GM12878 (cell line): ENCODE data around the gene ZNF394. TPM values are rescaled to one million over a fixed set of nuclear protein-coding genes. Genes with fewer than 3 reads are reported as not detected.

ENCODE experiments used
- ATAC-seq: fragments of 200-7000 bp; cut with Tn5 transposase; 3 replicates; pipeline ENCODE4 v1.9.1; 2020; ENCODE audit warnings: mild to moderate bottlenecking, moderate library complexity
- BruUV-seq: library from RNA; stranded (reverse); fragments of 400-500 nt; replicated peaks from 2 replicates; lab custom pipeline; 2021; lab: Mats Ljungman, UMichigan
- CTCF ChIA-PET: fragments of 300-600 bp; sonication (Branson Sonifier 250); formaldehyde crosslinking; extraction: SDS; loops from one replicate; lab custom pipeline; 2021; ENCODE audit warnings: inconsistent platforms; lab: Yijun Ruan, JAX
- POLR2A ChIA-PET: fragments of 350-600 bp; formaldehyde crosslinking; extraction: SDS; loops from one replicate; lab custom pipeline; 2021; ENCODE audit warnings: inconsistent platforms; lab: Charles Lee
- RAD21 ChIA-PET: fragments of 300-600 bp; sonication (Branson Sonifier 250); formaldehyde crosslinking; loops from one replicate; lab custom pipeline; 2023; ENCODE audit warnings: antibody characterized with exemption; ENCODE audit not compliant: unreplicated experiment; lab: Charles Lee
- SMC1A ChIA-PET: fragments of 300-600 bp; sonication (Branson Sonifier 250); formaldehyde crosslinking; loops from one replicate; lab custom pipeline; 2023; ENCODE audit not compliant: unreplicated experiment, uncharacterized antibody; lab: Charles Lee
- DNase-seq: peaks from one replicate; pipeline ENCODE4 v3.0.0-alpha.2; 2011; ENCODE audit warnings: low read depth, low spot score
- FAIRE-seq: peaks from 3 replicates; lab custom pipeline; 2011; peaks lifted over from hg19 to GRCh38; lab: Jason Lieb, UNC
- H2AFZ ChIP-seq: 2 replicates; pipeline ENCODE4 v1.6.0; 2011; ENCODE audit warnings: low read depth, low read length, control low read depth; ENCODE audit not compliant: control insufficient read depth
- H3K27ac ChIP-seq: 2 replicates; pipeline ENCODE4 v1.5.1; 2011; ENCODE audit warnings: control low read depth; ENCODE audit not compliant: control insufficient read depth, insufficient read depth
- H3K27me3 ChIP-seq, 2 experiments: replicated peaks in 1 of 2; 2 replicates each; pipeline versions ENCODE4 v1.6.0 to v1.6.1; 2011; ENCODE audit warnings: low read length in 1 of 2; ENCODE audit not compliant: control insufficient read depth in 2 of 2, insufficient read depth in 2 of 2
- H3K36me3 ChIP-seq, 2 experiments: 2 replicates each; pipeline ENCODE4 v1.5.1; 2011; ENCODE audit warnings: low read length in 1 of 2; ENCODE audit not compliant: control insufficient read depth in 2 of 2, insufficient read depth in 2 of 2
- H3K4me1 ChIP-seq: 2 replicates; pipeline ENCODE4 v1.6.1; 2011; ENCODE audit warnings: mild to moderate bottlenecking, low read length, moderate library complexity, mixed read lengths; ENCODE audit not compliant: control insufficient read depth, insufficient read depth
- H3K4me2 ChIP-seq: 2 replicates; pipeline ENCODE4 v1.6.0; 2011; ENCODE audit warnings: control low read depth; ENCODE audit not compliant: control insufficient read depth, insufficient read depth
- H3K4me3 ChIP-seq: fragments of 200-600 bp; sonication (generic); 2 replicates; pipeline ENCODE4 v1.5.1; 2016
- H3K79me2 ChIP-seq: 2 replicates; pipeline ENCODE4 v1.6.0; 2011; ENCODE audit warnings: low read length; ENCODE audit not compliant: control insufficient read depth, insufficient read depth
- H3K9ac ChIP-seq: 2 replicates; pipeline ENCODE4 v1.8.0; 2011; ENCODE audit warnings: low read length, control low read depth, mixed read lengths; ENCODE audit not compliant: control insufficient read depth, insufficient read depth
- H3K9me3 ChIP-seq: replicated peaks from 3 replicates; pipeline ENCODE4 v1.5.1; 2011; ENCODE audit warnings: mild to moderate bottlenecking, low read length; ENCODE audit not compliant: control insufficient read depth, insufficient read depth
- H4K20me1 ChIP-seq: 2 replicates; pipeline ENCODE4 v1.6.0; 2011; ENCODE audit not compliant: control insufficient read depth, insufficient read depth
- BACH1 ChIP-seq: fragments of 450-650 bp; IDR thresholded peaks from 2 replicates; pipeline ENCODE4 v1.6.1; 2017; ENCODE audit warnings: mild to moderate bottlenecking, borderline replicate concordance
- CHD1 ChIP-seq: IDR thresholded peaks from 2 replicates; pipeline ENCODE4 v1.6.1; 2012; ENCODE audit warnings: low read depth, low read length, improper control_type of control experiment
- CUX1 ChIP-seq: IDR thresholded peaks from 2 replicates; pipeline ENCODE4 v1.6.1; 2012; ENCODE audit warnings: improper control_type of control experiment, low read depth, low read length; ENCODE audit not compliant: insufficient replicate concordance
- EED ChIP-seq: sonication (generic); IDR thresholded peaks from 2 replicates; pipeline ENCODE4 v1.6.1; 2016; ENCODE audit warnings: antibody characterized with exemption, low read depth
- MTA3 ChIP-seq: IDR thresholded peaks from 2 replicates; pipeline ENCODE4 v1.6.1; 2012; ENCODE audit warnings: low read length, inconsistent platforms, borderline replicate concordance
- NFYB ChIP-seq: IDR thresholded peaks from 2 replicates; pipeline ENCODE4 v1.6.1; 2011; ENCODE audit warnings: low read depth, mild to moderate bottlenecking, low read length, improper control_type of control experiment, moderate library complexity; ENCODE audit not compliant: insufficient read depth
- RAD51 ChIP-seq: fragments of 450-650 bp; IDR thresholded peaks from 2 replicates; pipeline ENCODE4 v1.6.1; 2016; ENCODE audit warnings: moderate library complexity, mild to moderate bottlenecking, inconsistent platforms
- RUNX3 ChIP-seq: IDR thresholded peaks from 2 replicates; pipeline ENCODE4 v1.6.1; 2012; ENCODE audit warnings: low read length, inconsistent platforms
- SPI1 ChIP-seq: IDR thresholded peaks from 2 replicates; pipeline ENCODE4 v1.6.1; 2011; ENCODE audit warnings: low read depth, mild to moderate bottlenecking, low read length, moderate library complexity, borderline replicate concordance; ENCODE audit not compliant: insufficient read depth
- SREBF1 ChIP-seq: IDR thresholded peaks from 2 replicates; pipeline ENCODE4 v1.6.1; 2012; ENCODE audit warnings: mild to moderate bottlenecking, low read length
- SREBF2 ChIP-seq: IDR thresholded peaks from 2 replicates; pipeline ENCODE4 v1.6.1; 2012; ENCODE audit warnings: mild to moderate bottlenecking, low read length
- SRF ChIP-seq, 2 experiments: IDR thresholded peaks; 2 replicates each; pipeline ENCODE4 v1.6.1; 2011; ENCODE audit warnings: low read depth in 2 of 2, low read length in 2 of 2, mild to moderate bottlenecking in 1 of 2, moderate library complexity in 1 of 2
- TBL1XR1 ChIP-seq: IDR thresholded peaks from 2 replicates; pipeline ENCODE4 v1.6.1; 2012; ENCODE audit warnings: low read depth, low read length, improper control_type of control experiment
- ZNF274 ChIP-seq: IDR thresholded peaks from one replicate; pipeline ENCODE4 v1.8.0; 2011; ENCODE audit not compliant: insufficient read length, insufficient read depth
- ZSCAN29 ChIP-seq: fragments of 450-650 bp; IDR thresholded peaks from 2 replicates; pipeline ENCODE4 v1.6.1; 2017; ENCODE audit warnings: mild to moderate bottlenecking, moderate library complexity
- WGBS: methylation state at CpG from one replicate; pipeline ENCODE4 v1.1.6; 2016; ENCODE audit warnings: low lambda C conversion rate; ENCODE audit not compliant: insufficient replicate concordance, insufficient coverage; ENCODE audit errors: missing lambda C conversion rate; 5-methylcytosine and 5-hydroxymethylcytosine counted together
- in situ Hi-C: fragments of 300-500 bp; cut with MboI; formaldehyde crosslinking; loops from 9 replicates; pipeline ENCODE4 v1.14.3; 2018; ENCODE audit warnings: mixed read lengths
- intact Hi-C: fragments of 100-400 bp; cut with micrococcal nuclease; formaldehyde crosslinking; loops from one replicate; pipeline ENCODE4 v1.14.2; 2022; ENCODE audit not compliant: unreplicated experiment
- polyA plus RNA-seq, 11 experiments: library from polyadenylated mRNA; depleted of rRNA in 4 of 11; unstranded in 6 of 11; stranded (reverse) in 5 of 11; fragments of >200 nt; fragmentation: Nextera tagmentation in 4 of 11; fragmentation: Illumina TruSeq in 1 of 11; extraction: Ambion mirVana in 4 of 11; extraction: Trizol in 1 of 11; gene quantifications; 1 replicate in 1 of 11; 2 replicates in 10 of 11; pipeline versions ENCODE4 v1.2.1 to v1.2.3, GENCODE V29; 2011 to 2016; ENCODE audit warnings: inconsistent platforms in 2 of 11, missing spikeins in 2 of 11, low read depth in 1 of 11
- total RNA-seq, 4 experiments: library from RNA; depleted of rRNA in 3 of 4; stranded (reverse); fragments of >200 nt in 3 of 4; fragmentation: Illumina TruSeq in 1 of 4; extraction: Trizol in 1 of 4; gene quantifications; 2 replicates each; pipeline versions ENCODE4 v1.2.1 to v1.2.3, GENCODE V29; 2013 to 2021
- TF ChIP-seq, protein P1 (sequence below): fragments of 450-650 bp; IDR thresholded peaks from 2 replicates; pipeline ENCODE4 v1.6.1; 2016; ENCODE audit warnings: mild to moderate bottlenecking, moderate library complexity, borderline replicate concordance

The ZNF394 gene
- total and polyA plus RNA-seq, 10 of the 15 experiments (the other 5 are each of a cell fraction or from before 2014, with no cell fraction given): 2.5 to 26.8 (median 22.7) TPM

DNA sequence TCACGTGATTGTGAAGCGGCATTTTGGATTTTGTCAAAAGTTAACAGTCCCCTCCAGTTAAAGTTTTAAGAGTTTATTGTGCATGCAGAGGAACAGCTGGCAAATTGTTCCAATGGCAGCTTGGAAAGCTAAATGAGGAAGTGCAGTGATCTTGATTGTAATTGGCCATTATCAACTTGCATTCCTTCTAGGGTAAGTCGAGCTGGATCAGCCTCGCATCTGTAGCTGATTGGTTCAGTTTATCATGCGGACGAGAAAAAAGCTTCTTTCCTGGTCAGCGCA lies 26.8 kb downstream of the ZNF394 start:
- no peaks in the 10 kb centered on the region for H3K27me3 ChIP-seq
- in situ Hi-C loops: no loop called here
- RAD21 ChIA-PET: interaction anchor here (0.8 to 1.3 kb wide), 7 partner anchors 25 to 367 kb away, joined by 3 to 4 read pairs (median 3); partner anchors contain the start of genes BUD31, PDAP1 and ZKSCAN5
- DNase-seq (peak; percentile 33), ATAC-seq (peak; percentile 62), FAIRE-seq (peak; percentile 80)
- peaks cover 40% of the 10 kb centered on the region for H3K79me2 ChIP-seq
- peak overlapping the region; percentile 85 for H3K4me2 ChIP-seq
- WGBS: 1% methylated on average over 7 of the region's 7 CpGs
- peak overlapping the region; percentile 86 for H3K4me3 ChIP-seq
- intact Hi-C loops: loop anchor here (2.0 kb wide), 1 partner anchor 28 kb away; the partner anchor contains the start of gene ZNF394
- H3K9ac ChIP-seq: peak overlapping the region; percentile 91
- POLR2A ChIA-PET: interaction anchor here (0.6 to 1.4 kb wide), 6 partner anchors 25 to 138 kb away, joined by 3 to 10 read pairs (median 4); partner anchors contain the start of genes ZKSCAN5 and ZNF394
- H3K27ac ChIP-seq: peak overlapping the region; percentile 88
- TF ChIP-seq MTA3 (no peak), SRF (IDR thresholded peaks at IDR 0.05; ENCODE audit: low read depth in 2 of 2, low read length in 2 of 2) (peak in 1 of 2 experiments; percentile 81; a peak in 2 of 4 replicates), SREBF1 (no peak), RUNX3 (no peak), SPI1 (peak; percentile 96), SREBF2 (no peak), TBL1XR1 (no peak), CHD1 (no peak), RAD51 (no peak), EED (no peak), CUX1 (no peak), BACH1 (no peak), NFYB (peak; percentile 91), ZSCAN29 (no peak), ZNF274 (no peak)
- TF ChIP-seq, protein P1, sequence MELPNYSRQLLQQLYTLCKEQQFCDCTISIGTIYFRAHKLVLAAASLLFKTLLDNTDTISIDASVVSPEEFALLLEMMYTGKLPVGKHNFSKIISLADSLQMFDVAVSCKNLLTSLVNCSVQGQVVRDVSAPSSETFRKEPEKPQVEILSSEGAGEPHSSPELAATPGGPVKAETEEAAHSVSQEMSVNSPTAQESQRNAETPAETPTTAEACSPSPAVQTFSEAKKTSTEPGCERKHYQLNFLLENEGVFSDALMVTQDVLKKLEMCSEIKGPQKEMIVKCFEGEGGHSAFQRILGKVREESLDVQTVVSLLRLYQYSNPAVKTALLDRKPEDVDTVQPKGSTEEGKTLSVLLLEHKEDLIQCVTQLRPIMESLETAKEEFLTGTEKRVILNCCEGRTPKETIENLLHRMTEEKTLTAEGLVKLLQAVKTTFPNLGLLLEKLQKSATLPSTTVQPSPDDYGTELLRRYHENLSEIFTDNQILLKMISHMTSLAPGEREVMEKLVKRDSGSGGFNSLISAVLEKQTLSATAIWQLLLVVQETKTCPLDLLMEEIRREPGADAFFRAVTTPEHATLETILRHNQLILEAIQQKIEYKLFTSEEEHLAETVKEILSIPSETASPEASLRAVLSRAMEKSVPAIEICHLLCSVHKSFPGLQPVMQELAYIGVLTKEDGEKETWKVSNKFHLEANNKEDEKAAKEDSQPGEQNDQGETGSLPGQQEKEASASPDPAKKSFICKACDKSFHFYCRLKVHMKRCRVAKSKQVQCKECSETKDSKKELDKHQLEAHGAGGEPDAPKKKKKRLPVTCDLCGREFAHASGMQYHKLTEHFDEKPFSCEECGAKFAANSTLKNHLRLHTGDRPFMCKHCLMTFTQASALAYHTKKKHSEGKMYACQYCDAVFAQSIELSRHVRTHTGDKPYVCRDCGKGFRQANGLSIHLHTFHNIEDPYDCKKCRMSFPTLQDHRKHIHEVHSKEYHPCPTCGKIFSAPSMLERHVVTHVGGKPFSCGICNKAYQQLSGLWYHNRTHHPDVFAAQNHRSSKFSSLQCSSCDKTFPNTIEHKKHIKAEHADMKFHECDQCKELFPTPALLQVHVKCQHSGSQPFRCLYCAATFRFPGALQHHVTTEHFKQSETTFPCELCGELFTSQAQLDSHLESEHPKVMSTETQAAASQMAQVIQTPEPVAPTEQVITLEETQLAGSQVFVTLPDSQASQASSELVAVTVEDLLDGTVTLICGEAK: peak; percentile 65; the same call in 1 of the 2 replicates
- no peaks in the 10 kb centered on the region; the same call in 1 of the 2 replicates for H3K4me1 ChIP-seq
- H3K36me3 ChIP-seq: peaks cover 2 to 4% of the 10 kb centered on the region in 2 experiments; a peak in 3 of 4 replicates
- no peaks in the 10 kb centered on the region for H4K20me1 ChIP-seq
- BruUV-seq: no TSS peak
- no peaks in the 10 kb centered on the region for H3K9me3 ChIP-seq
- CTCF ChIA-PET: interaction anchor here (1.0 kb wide), 2 partner anchors 27 to 32 kb away, joined by 3 read pairs; partner anchors contain the start of genes ZKSCAN5 and ZNF394
- peak overlapping the region; percentile 90 for H2AFZ ChIP-seq
- SMC1A ChIA-PET: interaction anchor here (0.8 to 1.7 kb wide), 6 partner anchors 8 to 367 kb away, joined by 3 to 7 read pairs (median 3); partner anchors contain the start of genes ATP5MF, CPSF4 and PTCD1
